ENCODE results near the gene GIPR.

DNA sequence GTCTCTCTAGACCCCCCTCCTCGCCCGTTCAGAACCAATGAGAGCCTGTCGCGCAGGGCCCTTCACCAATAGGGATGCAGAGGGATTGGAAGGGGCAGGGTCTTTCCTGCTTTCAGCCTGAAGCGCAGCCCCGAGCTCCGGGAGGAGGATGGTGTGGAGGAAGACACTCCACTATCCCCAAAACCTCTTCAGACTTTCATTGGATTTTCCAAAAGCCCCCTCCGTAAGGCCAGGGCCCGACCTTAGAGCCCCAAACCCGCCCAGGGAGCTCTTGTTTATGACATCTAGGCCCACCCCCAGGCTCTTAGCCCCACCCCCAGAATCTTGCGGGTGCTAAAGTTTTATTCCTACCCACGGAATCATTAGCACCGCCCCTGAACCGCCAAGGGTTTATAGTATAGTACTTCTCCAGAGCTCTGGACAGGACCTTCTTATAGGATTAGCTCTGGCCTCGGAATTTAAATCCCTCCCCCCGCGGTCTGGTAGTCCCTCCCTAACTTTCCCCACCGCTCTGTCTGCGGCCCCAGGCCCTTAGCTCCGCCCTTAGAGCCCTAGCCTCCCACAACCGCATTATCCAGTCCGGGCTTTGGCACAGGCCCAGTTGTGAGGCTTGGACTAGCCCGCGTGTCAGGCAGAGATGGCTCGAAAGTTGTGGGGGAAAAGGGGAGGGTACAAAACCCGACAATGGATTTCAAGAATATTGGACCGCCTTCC lies 22.2 kb upstream of the GIPR start:
- TF ChIP-seq MYC (IDR thresholded peaks at IDR 0.05; ENCODE audit: low read depth, low read length) (0 out of 2 replicates have a peak, but pooled peaks have one; percentile 5), POLR2A (IDR thresholded peaks at IDR 0.05; ENCODE audit: extremely low read depth, insufficient read length) (no peak)
- TF ChIP-seq, protein P1, sequence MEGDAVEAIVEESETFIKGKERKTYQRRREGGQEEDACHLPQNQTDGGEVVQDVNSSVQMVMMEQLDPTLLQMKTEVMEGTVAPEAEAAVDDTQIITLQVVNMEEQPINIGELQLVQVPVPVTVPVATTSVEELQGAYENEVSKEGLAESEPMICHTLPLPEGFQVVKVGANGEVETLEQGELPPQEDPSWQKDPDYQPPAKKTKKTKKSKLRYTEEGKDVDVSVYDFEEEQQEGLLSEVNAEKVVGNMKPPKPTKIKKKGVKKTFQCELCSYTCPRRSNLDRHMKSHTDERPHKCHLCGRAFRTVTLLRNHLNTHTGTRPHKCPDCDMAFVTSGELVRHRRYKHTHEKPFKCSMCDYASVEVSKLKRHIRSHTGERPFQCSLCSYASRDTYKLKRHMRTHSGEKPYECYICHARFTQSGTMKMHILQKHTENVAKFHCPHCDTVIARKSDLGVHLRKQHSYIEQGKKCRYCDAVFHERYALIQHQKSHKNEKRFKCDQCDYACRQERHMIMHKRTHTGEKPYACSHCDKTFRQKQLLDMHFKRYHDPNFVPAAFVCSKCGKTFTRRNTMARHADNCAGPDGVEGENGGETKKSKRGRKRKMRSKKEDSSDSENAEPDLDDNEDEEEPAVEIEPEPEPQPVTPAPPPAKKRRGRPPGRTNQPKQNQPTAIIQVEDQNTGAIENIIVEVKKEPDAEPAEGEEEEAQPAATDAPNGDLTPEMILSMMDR (IDR thresholded peaks at IDR 0.05; ENCODE audit: low read depth, low read length): no peak
